Measurements from ENCODE around the gene LRRC8D. TPM values are rescaled to one million over a fixed set of nuclear protein-coding genes. Genes with fewer than 3 reads are reported as not detected.

Gene LRRC8D
- total RNA-seq, 2 donors from 2014 or later, result 23.8 to 33.8 TPM

DNA sequence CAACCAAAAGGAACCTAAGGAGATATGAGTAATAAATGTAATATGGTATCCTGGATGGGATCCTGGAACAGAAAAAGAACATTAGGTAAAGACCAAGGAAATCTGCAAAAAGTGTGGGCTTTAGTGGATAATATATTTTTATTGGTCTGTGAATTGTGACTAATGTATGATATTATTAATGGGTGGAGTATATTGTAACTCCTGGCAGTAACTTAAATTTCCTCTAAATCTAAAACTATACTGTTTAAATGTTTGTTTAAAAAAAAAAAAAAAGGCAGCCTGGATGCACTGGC, 68.4 kb downstream of the LRRC8D start:
- Histone ChIP-seq H3K27ac (ENCODE audit: low read depth, low read length) (no peak overlapping the region), H3K9ac (ENCODE audit: extremely low read depth, low read length, poor library complexity, severe bottlenecking) (no peak overlapping the region), H3K4me1 (ENCODE audit: control insufficient read depth, insufficient read depth, low read length) (no peaks in the 10 kb centered on the region), H3K36me3 (ENCODE audit: control insufficient read depth, insufficient read depth, low read length) (no peaks in the 10 kb centered on the region), H3K27me3 (ENCODE audit: control insufficient read depth, insufficient read depth, low read length, poor library complexity, severe bottlenecking) (no peaks in the 10 kb centered on the region), H3K4me3 (ENCODE audit: low read length) (no peak overlapping the region), H3K9me3 (ENCODE audit: control insufficient read depth, low read length) (no peaks in the 10 kb centered on the region)
- Mint-ChIP-seq H3K9me3 (no peaks in the 10 kb centered on the region), H3K4me3 (no peak overlapping the region), H3K36me3 (ENCODE audit: low read depth) (peaks cover 6% of the 10 kb centered on the region), H3K27me3 (ENCODE audit: insufficient read depth) (no peaks in the 10 kb centered on the region), H3K27ac (no peak overlapping the region), H3K4me1 (peaks cover 7% of the 10 kb centered on the region)
- TF ChIP-seq, protein P1, sequence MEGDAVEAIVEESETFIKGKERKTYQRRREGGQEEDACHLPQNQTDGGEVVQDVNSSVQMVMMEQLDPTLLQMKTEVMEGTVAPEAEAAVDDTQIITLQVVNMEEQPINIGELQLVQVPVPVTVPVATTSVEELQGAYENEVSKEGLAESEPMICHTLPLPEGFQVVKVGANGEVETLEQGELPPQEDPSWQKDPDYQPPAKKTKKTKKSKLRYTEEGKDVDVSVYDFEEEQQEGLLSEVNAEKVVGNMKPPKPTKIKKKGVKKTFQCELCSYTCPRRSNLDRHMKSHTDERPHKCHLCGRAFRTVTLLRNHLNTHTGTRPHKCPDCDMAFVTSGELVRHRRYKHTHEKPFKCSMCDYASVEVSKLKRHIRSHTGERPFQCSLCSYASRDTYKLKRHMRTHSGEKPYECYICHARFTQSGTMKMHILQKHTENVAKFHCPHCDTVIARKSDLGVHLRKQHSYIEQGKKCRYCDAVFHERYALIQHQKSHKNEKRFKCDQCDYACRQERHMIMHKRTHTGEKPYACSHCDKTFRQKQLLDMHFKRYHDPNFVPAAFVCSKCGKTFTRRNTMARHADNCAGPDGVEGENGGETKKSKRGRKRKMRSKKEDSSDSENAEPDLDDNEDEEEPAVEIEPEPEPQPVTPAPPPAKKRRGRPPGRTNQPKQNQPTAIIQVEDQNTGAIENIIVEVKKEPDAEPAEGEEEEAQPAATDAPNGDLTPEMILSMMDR (conservative IDR thresholded peaks at IDR 0.05), result no peak
- no peak for DNase-seq

GRCh38 chr1:89890085-89890752, 69.4 kb downstream of the LRRC8D start:
- Histone ChIP-seq H3K27ac (ENCODE audit: low read depth, low read length) (no peak overlapping the region), H3K9ac (ENCODE audit: extremely low read depth, low read length, poor library complexity, severe bottlenecking) (no peak overlapping the region), H3K9me3 (ENCODE audit: control insufficient read depth, low read length) (no peaks in the 10 kb centered on the region), H3K4me1 (ENCODE audit: control insufficient read depth, insufficient read depth, low read length) (no peaks in the 10 kb centered on the region), H3K36me3 (ENCODE audit: control insufficient read depth, insufficient read depth, low read length) (no peaks in the 10 kb centered on the region), H3K4me3 (ENCODE audit: low read length) (no peak overlapping the region), H3K27me3 (ENCODE audit: control insufficient read depth, insufficient read depth, low read length, poor library complexity, severe bottlenecking) (no peaks in the 10 kb centered on the region)
- TF ChIP-seq, protein P1 (conservative IDR thresholded peaks at IDR 0.05), result no peak
- no peaks in the 10 kb centered on the region for H3K9me3 Mint-ChIP-seq
- no peak for DNase-seq
- no peak overlapping the region for H3K27ac Mint-ChIP-seq
- H3K4me3 Mint-ChIP-seq, result no peak overlapping the region
- H3K4me1 Mint-ChIP-seq, result peaks cover 7% of the 10 kb centered on the region
- no peaks in the 10 kb centered on the region for H3K27me3 Mint-ChIP-seq (ENCODE audit: insufficient read depth)
- H3K36me3 Mint-ChIP-seq (ENCODE audit: low read depth), result peaks cover 6% of the 10 kb centered on the region
- WGBS, 2 experiments (ENCODE audit: insufficient coverage in 1 of 2, insufficient read length in 1 of 2), result 75 to 94% methylated on average over 2 to 5 of the region's 7 CpGs

DNA sequence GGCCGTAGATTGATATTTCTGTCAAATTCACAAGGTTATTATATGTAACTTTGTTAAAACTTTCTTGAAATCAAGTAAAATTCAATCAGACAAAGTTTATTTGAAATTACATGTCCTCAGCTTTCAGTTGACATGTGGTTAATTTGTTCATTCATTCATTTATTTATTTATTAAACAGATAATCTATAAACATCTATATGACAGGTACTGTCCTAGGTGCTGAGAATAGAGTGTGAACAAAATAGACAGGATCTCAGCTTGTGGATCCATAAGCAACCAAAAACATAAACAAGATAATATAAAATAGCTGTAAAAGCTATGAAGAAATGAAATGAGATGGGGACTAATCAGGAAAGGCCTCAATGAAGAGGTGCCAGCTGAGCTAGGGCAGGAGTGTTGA, 72.0 kb downstream of the LRRC8D start:
- H3K27me3 ChIP-seq (ENCODE audit: control insufficient read depth, insufficient read depth, low read length, poor library complexity, severe bottlenecking), result no peaks in the 10 kb centered on the region
- Mint-ChIP-seq H3K27me3 (ENCODE audit: insufficient read depth) (no peaks in the 10 kb centered on the region), H3K4me1 (peaks cover 11% of the 10 kb centered on the region), H3K27ac (no peak overlapping the region), H3K36me3 (ENCODE audit: low read depth) (peaks cover 6% of the 10 kb centered on the region), H3K4me3 (no peak overlapping the region), H3K9me3 (no peaks in the 10 kb centered on the region)
- TF ChIP-seq, protein P1 (conservative IDR thresholded peaks at IDR 0.05), result no peak
- DNase-seq, result no peak
- H3K36me3 ChIP-seq (ENCODE audit: control insufficient read depth, insufficient read depth, low read length), result no peaks in the 10 kb centered on the region
- no peak overlapping the region for H3K27ac ChIP-seq (ENCODE audit: low read depth, low read length)
- H3K4me1 ChIP-seq (ENCODE audit: control insufficient read depth, insufficient read depth, low read length), result no peaks in the 10 kb centered on the region
- H3K4me3 ChIP-seq (ENCODE audit: low read length), result no peak overlapping the region
- no peaks in the 10 kb centered on the region for H3K9me3 ChIP-seq (ENCODE audit: control insufficient read depth, low read length)
- WGBS, 2 experiments (ENCODE audit: insufficient coverage in 1 of 2, insufficient read length in 1 of 2), result 100% methylated on average over 1 of the region's 1 CpG; no CpG with 5 or more reads in 1 of the 2 experiments
- no peak overlapping the region for H3K9ac ChIP-seq (ENCODE audit: extremely low read depth, low read length, poor library complexity, severe bottlenecking)
